CD14-positive monocyte (primary cell): ENCODE results near the gene VIPR1. TPM values are rescaled to one million over a fixed set of nuclear protein-coding genes. Genes with fewer than 3 reads are reported as not detected.

Experiments used
- DNase-seq, 3 donors: peaks; one replicate each; pipeline ENCODE4 v3.0.0-alpha.2; 2011 to 2022
- H2AFZ ChIP-seq: 2 replicates; pipeline ENCODE4 v1.6.0; 2012; ENCODE audit warnings: mild to moderate bottlenecking, low read depth, low read length, inconsistent platforms; ENCODE audit not compliant: insufficient read depth, poor library complexity, severe bottlenecking
- H3K27ac ChIP-seq, 2 donors: 1 replicate in 1 of 2; 2 replicates in 1 of 2; pipeline ENCODE4 v1.5.1; 2012 to 2013; ENCODE audit warnings: low read length in 2 of 2, control low read depth in 1 of 2, inconsistent platforms in 1 of 2, low read depth in 1 of 2, mild to moderate bottlenecking in 1 of 2
- H3K27me3 ChIP-seq, 2 donors: one replicate each; pipeline versions ENCODE4 v1.6.0 to v1.6.1; 2011 to 2013; ENCODE audit warnings: low read length in 2 of 2; ENCODE audit not compliant: control insufficient read depth in 2 of 2, insufficient read depth in 2 of 2
- H3K36me3 ChIP-seq, 2 donors: replicated peaks in 1 of 2; 1 replicate in 1 of 2; 2 replicates in 1 of 2; pipeline versions ENCODE4 v1.5.1 to v1.6.1; 2012 to 2013; ENCODE audit warnings: low read length in 2 of 2, control low read depth in 1 of 2, inconsistent platforms in 1 of 2, mild to moderate bottlenecking in 1 of 2; ENCODE audit not compliant: insufficient read depth in 2 of 2, control insufficient read depth in 1 of 2
- H3K4me1 ChIP-seq, 2 donors: 1 replicate in 1 of 2; 2 replicates in 1 of 2; pipeline versions ENCODE4 v1.5.1 to v1.6.1; 2012 to 2013; ENCODE audit warnings: low read length in 2 of 2, control low read depth in 1 of 2, inconsistent platforms in 1 of 2, mild to moderate bottlenecking in 1 of 2, moderate library complexity in 1 of 2; ENCODE audit not compliant: insufficient read depth in 2 of 2, control insufficient read depth in 1 of 2
- H3K4me2 ChIP-seq: replicated peaks from 2 replicates; pipeline ENCODE3; 2012; ENCODE audit warnings: low read length, moderate library complexity, mild to moderate bottlenecking; ENCODE audit not compliant: poor library complexity, severe bottlenecking; ENCODE audit errors: extremely low read depth
- H3K4me3 ChIP-seq, 3 experiments: fragments of 200-600 bp in 1 of 3; sonication (generic) in 1 of 3; replicated peaks in 1 of 3; 1 replicate in 2 of 3; 2 replicates in 1 of 3; pipeline ENCODE4 v1.5.1; 2011 to 2013; ENCODE audit warnings: low read length in 3 of 3, mild to moderate bottlenecking in 3 of 3, control low read depth in 2 of 3, low read depth in 2 of 3, inconsistent platforms in 1 of 3, moderate library complexity in 1 of 3
- H3K79me2 ChIP-seq: 2 replicates; pipeline ENCODE4 v1.6.0; 2012; ENCODE audit warnings: mild to moderate bottlenecking, control low read depth, inconsistent platforms, low read length, moderate library complexity; ENCODE audit not compliant: insufficient read depth
- H3K9ac ChIP-seq: 2 replicates; pipeline ENCODE4 v1.6.0; 2017; ENCODE audit warnings: low read length, mild to moderate bottlenecking; ENCODE audit not compliant: insufficient read depth, poor library complexity, severe bottlenecking
- H3K9me3 ChIP-seq, 2 donors: replicated peaks in 1 of 2; 1 replicate in 1 of 2; 2 replicates in 1 of 2; pipeline versions ENCODE4 v1.5.1 to v1.6.1; 2012 to 2013; ENCODE audit warnings: low read length in 2 of 2, control low read depth in 1 of 2; ENCODE audit not compliant: control insufficient read depth in 1 of 2, insufficient read depth in 1 of 2
- H4K20me1 ChIP-seq: 2 replicates; pipeline ENCODE4 v1.6.0; 2012; ENCODE audit warnings: mild to moderate bottlenecking, low read length, control low read depth, moderate library complexity; ENCODE audit not compliant: insufficient read depth
- H3K27ac Mint-ChIP-seq, 7 donors: one replicate each; pipeline ENCODE4 v1.8.0; 2020; ENCODE audit warnings: mild to moderate bottlenecking in 7 of 7, mixed read lengths in 7 of 7, moderate library complexity in 6 of 7, inconsistent platforms in 2 of 7
- H3K27me3 Mint-ChIP-seq, 3 donors: one replicate each; pipeline ENCODE4 v1.8.0; 2021 to 2022; ENCODE audit warnings: low read depth in 3 of 3, mild to moderate bottlenecking in 3 of 3, mixed read lengths in 3 of 3, moderate library complexity in 3 of 3, inconsistent platforms in 1 of 3
- H3K36me3 Mint-ChIP-seq, 2 donors: one replicate each; pipeline ENCODE4 v1.8.0; 2020; ENCODE audit warnings: mixed read lengths in 2 of 2, inconsistent platforms in 1 of 2, mild to moderate bottlenecking in 1 of 2
- H3K4me1 Mint-ChIP-seq: one replicate; pipeline ENCODE4 v1.8.0; 2020; ENCODE audit warnings: mild to moderate bottlenecking, mixed read lengths
- H3K4me3 Mint-ChIP-seq, 2 donors: one replicate each; pipeline ENCODE4 v1.8.0; 2020; ENCODE audit warnings: mild to moderate bottlenecking in 2 of 2, mixed read lengths in 2 of 2, moderate library complexity in 1 of 2
- H3K9me3 Mint-ChIP-seq, 7 donors: one replicate each; pipeline ENCODE4 v1.8.0; 2020 to 2022; ENCODE audit warnings: mixed read lengths in 7 of 7, mild to moderate bottlenecking in 6 of 7, moderate library complexity in 6 of 7, inconsistent platforms in 2 of 7
- WGBS: methylation state at CpG from one replicate; pipeline ENCODE4 v1.1.5; 2013; ENCODE audit warnings: missing lambda C conversion rate; ENCODE audit not compliant: insufficient coverage; 5-methylcytosine and 5-hydroxymethylcytosine counted together
- intact Hi-C, 2 donors: fragments of 100-400 bp; cut with micrococcal nuclease; formaldehyde crosslinking; loops; one replicate each; pipeline versions ENCODE4 v1.15.0 to v1.15.1; 2023
- polyA plus RNA-seq, 3 donors: library from polyadenylated mRNA; depleted of rRNA in 1 of 3; unstranded in 2 of 3; stranded (reverse) in 1 of 3; fragments of 300-500 nt in 2 of 3; fragments of >200 nt in 1 of 3; fragmentation: Illumina TruSeq in 2 of 3; gene quantifications; 1 replicate in 2 of 3; 2 replicates in 1 of 3; pipeline ENCODE4 v1.2.3, GENCODE V29; 2012 to 2021
- TF ChIP-seq, protein P1 (sequence below): fragments of 200-600 bp; IDR thresholded peaks from one replicate; pipeline ENCODE4 v1.8.0; 2022; ENCODE audit warnings: antibody characterized with exemption, mild to moderate bottlenecking

Gene VIPR1
- polyA plus RNA-seq, 3 donors = 15.5 to 80.9 (median 16.0) TPM

DNA sequence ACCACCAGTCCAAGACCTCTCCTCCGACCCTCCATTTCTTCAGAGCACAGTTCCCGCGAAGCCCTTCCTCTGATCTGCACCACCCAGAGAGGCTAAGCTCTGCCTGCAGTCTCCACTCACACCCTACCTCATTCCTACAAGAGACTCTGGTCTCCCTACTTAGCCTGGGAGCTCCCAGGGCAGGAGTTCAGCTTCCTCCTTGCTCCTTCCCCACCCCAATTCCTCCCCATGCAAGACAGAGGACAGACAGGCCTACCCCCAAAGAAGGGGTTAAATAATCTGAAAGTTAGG is 12.6 kb upstream of the VIPR1 start:
- no peak for DNase-seq
- Histone ChIP-seq H3K4me2 (peak overlapping the region; percentile 27), H3K4me3 (peak overlapping the region in 1 of 3 experiments; percentile 29), H3K27ac (peak overlapping the region; percentile 51 to 86), H3K27me3 (no peaks in the 10 kb centered on the region), H3K36me3 (no peaks in the 10 kb centered on the region), H3K9ac (no peak overlapping the region), H3K9me3 (peaks cover 0 to 3% of the 10 kb centered on the region in 2 donors), H3K4me1 (peaks cover 64 to 73% of the 10 kb centered on the region in 2 donors), H4K20me1 (no peaks in the 10 kb centered on the region), H3K79me2 (no peaks in the 10 kb centered on the region), H2AFZ (peak overlapping the region; percentile 7)
- Mint-ChIP-seq H3K9me3 (peaks cover 0 to 9% (median 5%) of the 10 kb centered on the region in 7 donors), H3K27ac (peak overlapping the region; percentile 31 to 90 (median 81)), H3K4me1 (peaks cover 60% of the 10 kb centered on the region), H3K27me3 (peaks cover 4 to 7% (median 7%) of the 10 kb centered on the region in 3 donors), H3K36me3 (peaks cover 0 to 8% of the 10 kb centered on the region in 2 donors), H3K4me3 (no peak overlapping the region)
- TF ChIP-seq, protein P1, sequence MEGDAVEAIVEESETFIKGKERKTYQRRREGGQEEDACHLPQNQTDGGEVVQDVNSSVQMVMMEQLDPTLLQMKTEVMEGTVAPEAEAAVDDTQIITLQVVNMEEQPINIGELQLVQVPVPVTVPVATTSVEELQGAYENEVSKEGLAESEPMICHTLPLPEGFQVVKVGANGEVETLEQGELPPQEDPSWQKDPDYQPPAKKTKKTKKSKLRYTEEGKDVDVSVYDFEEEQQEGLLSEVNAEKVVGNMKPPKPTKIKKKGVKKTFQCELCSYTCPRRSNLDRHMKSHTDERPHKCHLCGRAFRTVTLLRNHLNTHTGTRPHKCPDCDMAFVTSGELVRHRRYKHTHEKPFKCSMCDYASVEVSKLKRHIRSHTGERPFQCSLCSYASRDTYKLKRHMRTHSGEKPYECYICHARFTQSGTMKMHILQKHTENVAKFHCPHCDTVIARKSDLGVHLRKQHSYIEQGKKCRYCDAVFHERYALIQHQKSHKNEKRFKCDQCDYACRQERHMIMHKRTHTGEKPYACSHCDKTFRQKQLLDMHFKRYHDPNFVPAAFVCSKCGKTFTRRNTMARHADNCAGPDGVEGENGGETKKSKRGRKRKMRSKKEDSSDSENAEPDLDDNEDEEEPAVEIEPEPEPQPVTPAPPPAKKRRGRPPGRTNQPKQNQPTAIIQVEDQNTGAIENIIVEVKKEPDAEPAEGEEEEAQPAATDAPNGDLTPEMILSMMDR = no peak
- intact Hi-C loops = loop anchor here in 1 of 2 donors (10.0 kb wide), 1 partner anchor 255 kb away; no protein-coding TSS in a partner anchor
- 86% methylated on average over 3 of the region's 3 CpGs for WGBS

DNA sequence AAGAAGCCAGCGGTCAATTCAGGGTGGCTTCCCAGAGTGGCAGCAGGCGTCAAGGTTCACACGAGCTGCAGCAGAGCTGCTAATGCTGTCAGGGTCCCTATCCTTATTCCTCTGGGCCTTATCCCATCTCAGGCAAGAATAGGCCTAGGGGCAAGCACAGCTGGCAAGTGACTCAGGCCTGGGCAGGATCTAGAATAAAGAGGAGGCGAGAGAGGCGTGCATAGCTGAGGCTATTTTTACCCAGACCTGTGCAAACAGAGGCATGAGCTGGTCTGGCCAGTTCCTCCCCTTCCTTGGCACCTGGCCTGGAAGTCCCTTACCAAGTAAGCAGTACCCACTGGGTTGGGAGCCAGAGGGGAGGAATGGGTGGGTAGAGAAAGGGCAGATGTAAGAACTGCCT is 12.2 kb upstream of the VIPR1 start:
- Histone ChIP-seq H3K79me2 (no peaks in the 10 kb centered on the region), H3K36me3 (no peaks in the 10 kb centered on the region), H4K20me1 (no peaks in the 10 kb centered on the region), H3K9ac (no peak overlapping the region), H3K4me1 (peaks cover 64 to 73% of the 10 kb centered on the region in 2 donors), H2AFZ (peak overlapping the region; percentile 7), H3K9me3 (peaks cover 0 to 3% of the 10 kb centered on the region in 2 donors), H3K4me2 (peak overlapping the region; percentile 27), H3K27ac (peak overlapping the region; percentile 51 to 86), H3K27me3 (no peaks in the 10 kb centered on the region), H3K4me3 (peak overlapping the region in 1 of 3 experiments; percentile 29)
- peaks cover 0 to 9% (median 5%) of the 10 kb centered on the region in 7 donors for H3K9me3 Mint-ChIP-seq
- peaks cover 60% of the 10 kb centered on the region for H3K4me1 Mint-ChIP-seq
- TF ChIP-seq, protein P1 = no peak
- peaks cover 0 to 8% of the 10 kb centered on the region in 2 donors for H3K36me3 Mint-ChIP-seq
- peak overlapping the region; percentile 55 to 90 (median 81) for H3K27ac Mint-ChIP-seq
- intact Hi-C loops = loop anchor here in 1 of 2 donors (10.0 kb wide), 1 partner anchor 255 kb away; no protein-coding TSS in a partner anchor
- 8% methylated on average over 4 of the region's 5 CpGs for whole genome bisulfite sequencing
- DNase-seq = peak; percentile 78 to 82 (median 82)
- peak overlapping the region in 1 of 2 donors; percentile 42 for H3K4me3 Mint-ChIP-seq
- peaks cover 3 to 6% (median 4%) of the 10 kb centered on the region in 3 donors for H3K27me3 Mint-ChIP-seq
